Stimulated activated memory B cell treated with anti-CD40 and anti-IgM and Interleukin-4, amounts not matched to agents 10 μg/mL and 1 μg/mL and 100 μg/mL, for 72 hours (primary cell): ENCODE data around the gene MAP3K21.
A peak's percentile ranks its signal among the peaks of the same experiment; 100 is the strongest.

ENCODE experiments used
- ATAC-seq: fragments of 150-1000 bp; cut with Tn5 transposase; 2 replicates; pipeline ENCODE4 v1.10.0; 2021
- H3K27ac Mint-ChIP-seq: one replicate; pipeline ENCODE4 v1.8.0; 2022; ENCODE audit warnings: mild to moderate bottlenecking, mixed read lengths
- H3K27me3 Mint-ChIP-seq: one replicate; pipeline ENCODE4 v1.8.0; 2022; ENCODE audit warnings: mixed read lengths
- H3K36me3 Mint-ChIP-seq: one replicate; pipeline ENCODE4 v1.8.0; 2022; ENCODE audit warnings: mixed read lengths
- H3K4me1 Mint-ChIP-seq: one replicate; pipeline ENCODE4 v1.8.0; 2022; ENCODE audit warnings: mixed read lengths
- H3K4me3 Mint-ChIP-seq: one replicate; pipeline ENCODE4 v1.8.0; 2022; ENCODE audit warnings: mild to moderate bottlenecking, moderate library complexity, mixed read lengths
- H3K9me3 Mint-ChIP-seq: one replicate; pipeline ENCODE4 v1.8.0; 2022; ENCODE audit warnings: mixed read lengths

Gene MAP3K21

DNA sequence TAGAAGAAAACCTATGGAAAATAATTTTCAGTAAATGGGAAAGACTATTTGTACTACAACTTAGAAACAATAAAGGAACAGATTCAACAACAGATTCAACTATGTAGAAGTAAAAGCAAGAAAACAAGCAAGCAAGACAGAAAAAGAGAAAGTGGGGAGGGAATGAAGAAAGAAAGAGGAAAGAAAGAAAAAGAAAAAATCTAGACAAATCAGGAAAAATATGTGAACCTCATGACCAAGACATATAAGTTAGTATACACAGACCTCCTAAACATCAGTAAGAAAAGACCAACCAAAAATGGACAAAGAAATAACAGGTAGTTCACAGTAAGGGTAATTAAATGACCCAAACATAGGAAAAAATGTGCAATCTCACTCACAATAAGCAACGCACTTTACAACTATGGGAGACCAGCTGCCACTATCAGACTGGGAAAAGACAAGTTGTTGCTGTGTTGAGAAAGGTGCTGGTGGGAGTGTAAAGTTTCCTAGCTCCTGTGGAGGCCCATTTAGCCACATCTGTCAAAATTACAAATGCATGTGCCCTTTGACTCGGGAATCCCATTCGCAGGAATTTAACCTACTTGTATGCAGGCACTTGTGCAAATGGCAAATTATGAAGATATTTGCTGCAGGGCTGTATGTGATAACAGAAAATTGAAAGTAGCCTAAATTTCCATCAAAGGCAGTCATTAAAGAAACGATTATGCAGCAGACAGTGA is 13.9 kb upstream of the MAP3K21 start:
- Mint-ChIP-seq H3K4me3 (no peak overlapping the region), H3K9me3 (no peaks in the 10 kb centered on the region), H3K4me1 (no peaks in the 10 kb centered on the region), H3K36me3 (no peaks in the 10 kb centered on the region), H3K27ac (no peak overlapping the region), H3K27me3 (no peaks in the 10 kb centered on the region)
- no peak for ATAC-seq

GRCh38 chr1:233315718-233316301 is 11.7 kb upstream of the MAP3K21 start:
- H3K4me1 Mint-ChIP-seq: no peaks in the 10 kb centered on the region
- no peaks in the 10 kb centered on the region for H3K36me3 Mint-ChIP-seq
- no peaks in the 10 kb centered on the region for H3K27me3 Mint-ChIP-seq
- no peak overlapping the region for H3K27ac Mint-ChIP-seq
- ATAC-seq: no peak
- no peaks in the 10 kb centered on the region for H3K9me3 Mint-ChIP-seq
- no peak overlapping the region for H3K4me3 Mint-ChIP-seq

- no peaks in the 10 kb centered on the region for H3K4me1 Mint-ChIP-seq
- no peak overlapping the region for H3K4me3 Mint-ChIP-seq
- no peak overlapping the region for H3K27ac Mint-ChIP-seq
- no peaks in the 10 kb centered on the region for H3K9me3 Mint-ChIP-seq
- H3K36me3 Mint-ChIP-seq: no peaks in the 10 kb centered on the region
- no peak for ATAC-seq
- H3K27me3 Mint-ChIP-seq: no peaks in the 10 kb centered on the region
Observed at GRCh38 chr1:233316473-233316872, 11.1 kb upstream of the MAP3K21 start.

- H3K36me3 Mint-ChIP-seq: no peaks in the 10 kb centered on the region
Observed at GRCh38 chr1:233319272-233319671, 8.3 kb upstream of the MAP3K21 start.

GRCh38 chr1:233320023-233320422 is 7.5 kb upstream of the MAP3K21 start:
- Mint-ChIP-seq H3K4me3 (no peak overlapping the region), H3K36me3 (no peaks in the 10 kb centered on the region), H3K4me1 (no peaks in the 10 kb centered on the region), H3K27me3 (no peaks in the 10 kb centered on the region), H3K27ac (no peak overlapping the region), H3K9me3 (peaks cover 1% of the 10 kb centered on the region)
- ATAC-seq: no peak

More at GRCh38 chr1:233319272-233319671, 8.3 kb upstream of the MAP3K21 start:
- H3K4me3 Mint-ChIP-seq: no peak overlapping the region
- H3K27me3 Mint-ChIP-seq: no peaks in the 10 kb centered on the region
- no peak overlapping the region for H3K27ac Mint-ChIP-seq
- H3K9me3 Mint-ChIP-seq: no peaks in the 10 kb centered on the region
- no peak for ATAC-seq
- H3K4me1 Mint-ChIP-seq: no peaks in the 10 kb centered on the region

GRCh38 chr1:233323718-233324117 is 3.8 kb upstream of the MAP3K21 start:
- Mint-ChIP-seq H3K36me3 (no peaks in the 10 kb centered on the region), H3K27ac (no peak overlapping the region), H3K9me3 (peaks cover 3% of the 10 kb centered on the region), H3K27me3 (no peaks in the 10 kb centered on the region), H3K4me3 (no peak overlapping the region), H3K4me1 (peaks cover 9% of the 10 kb centered on the region)
- no peak for ATAC-seq

- no peak overlapping the region for H3K4me3 Mint-ChIP-seq
- peaks cover 10% of the 10 kb centered on the region for H3K27me3 Mint-ChIP-seq
- ATAC-seq: no peak
- H3K9me3 Mint-ChIP-seq: peaks cover 3% of the 10 kb centered on the region
- H3K27ac Mint-ChIP-seq: peak overlapping the region; percentile 35
- H3K4me1 Mint-ChIP-seq: peaks cover 18% of the 10 kb centered on the region
- H3K36me3 Mint-ChIP-seq: no peaks in the 10 kb centered on the region
Observed at GRCh38 chr1:233326319-233326718, 1.2 kb upstream of the MAP3K21 start.

DNA sequence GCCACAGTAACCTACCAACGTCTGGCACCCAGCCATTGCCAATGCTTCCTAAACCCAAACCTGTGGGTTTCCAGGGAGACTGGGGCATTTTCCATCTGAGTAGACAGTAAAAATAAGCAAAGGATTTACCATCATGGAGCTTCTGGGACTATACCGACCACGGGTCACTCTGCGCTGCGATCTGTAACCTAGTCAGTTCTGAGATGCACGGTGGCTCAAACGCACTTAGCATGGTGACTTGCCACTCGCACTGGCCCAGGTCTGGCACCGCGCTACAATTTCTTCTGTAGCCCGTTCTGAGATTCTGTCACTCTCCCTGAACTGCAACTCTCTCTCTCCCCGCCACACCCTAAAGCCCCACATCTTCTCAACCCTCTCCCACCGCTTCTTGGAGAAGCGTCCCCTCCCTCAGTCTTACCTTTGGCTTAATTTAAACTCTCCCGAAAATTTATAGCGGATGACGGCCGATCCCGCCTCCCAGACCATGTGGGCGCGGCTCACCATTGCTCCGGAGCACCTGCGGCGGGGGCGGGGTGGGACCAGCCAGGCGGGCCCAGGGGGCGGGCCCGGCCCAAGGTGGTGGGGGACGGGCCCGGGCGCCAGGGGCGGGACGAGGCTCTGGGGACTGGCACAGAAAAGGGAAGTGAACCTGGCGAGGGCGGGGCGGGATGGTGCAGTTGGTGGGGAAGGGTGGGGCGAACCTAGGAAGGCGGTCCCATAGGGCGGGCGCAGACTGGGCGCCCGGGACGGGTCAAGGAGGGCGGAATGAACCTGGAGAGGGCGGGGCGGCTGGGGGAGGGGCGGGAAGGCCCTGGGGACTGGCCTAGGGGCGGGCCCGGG is 493 bp upstream of the MAP3K21 start:
- peak overlapping the region; percentile 79 for H3K4me3 Mint-ChIP-seq
- peaks cover 3% of the 10 kb centered on the region for H3K9me3 Mint-ChIP-seq
- H3K36me3 Mint-ChIP-seq: no peaks in the 10 kb centered on the region
- peaks cover 10% of the 10 kb centered on the region for H3K27me3 Mint-ChIP-seq
- H3K4me1 Mint-ChIP-seq: peaks cover 18% of the 10 kb centered on the region
- H3K27ac Mint-ChIP-seq: peak overlapping the region; percentile 35
- peak; percentile 98 for ATAC-seq

- peak; percentile 28 for ATAC-seq
- peaks cover 10% of the 10 kb centered on the region for H3K27me3 Mint-ChIP-seq
- peaks cover 18% of the 10 kb centered on the region for H3K4me1 Mint-ChIP-seq
- peaks cover 3% of the 10 kb centered on the region for H3K9me3 Mint-ChIP-seq
- no peak overlapping the region for H3K27ac Mint-ChIP-seq
- peak overlapping the region; percentile 79 for H3K4me3 Mint-ChIP-seq
- H3K36me3 Mint-ChIP-seq: no peaks in the 10 kb centered on the region
Observed at GRCh38 chr1:233328142-233328921, 808 bp downstream of the MAP3K21 start.

DNA sequence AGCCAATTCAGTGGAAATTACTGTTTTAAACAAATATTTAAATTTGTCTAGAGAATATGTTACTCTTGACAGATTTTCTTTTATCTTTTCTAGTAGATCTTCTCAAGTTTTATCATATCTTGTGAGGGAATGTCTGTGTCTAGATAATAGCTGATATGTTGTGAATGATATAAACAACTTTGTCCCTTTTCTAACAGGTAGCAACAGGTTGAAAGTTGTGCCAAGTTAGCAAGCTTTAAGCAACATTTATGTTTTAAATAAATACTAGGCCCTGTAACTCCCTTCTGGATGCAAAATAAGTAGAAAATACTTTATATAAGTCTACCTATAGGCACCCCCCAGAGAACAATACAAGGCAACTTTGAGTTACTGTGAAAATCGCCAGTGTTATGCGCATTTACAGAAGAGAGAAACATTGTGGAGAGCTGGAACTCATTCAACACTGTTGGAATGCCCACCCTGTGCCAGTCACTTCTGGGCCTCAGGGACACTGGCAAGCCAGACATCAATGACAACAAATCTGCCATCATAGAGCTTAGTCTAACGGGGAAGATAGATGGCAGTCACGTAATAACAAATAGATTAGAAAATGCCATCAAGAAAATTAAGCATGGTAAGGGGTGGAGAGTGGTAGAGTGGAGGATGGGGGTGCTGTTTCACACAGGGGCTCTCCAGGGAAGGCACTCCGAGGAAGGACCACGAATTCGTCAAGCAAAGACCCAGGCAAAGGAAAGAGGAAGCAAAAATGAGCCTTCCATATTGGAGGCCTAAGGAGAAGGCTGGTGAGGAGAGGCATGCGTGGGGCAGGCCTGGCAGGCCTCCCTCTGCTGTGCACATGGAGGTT is 4.4 kb downstream of the MAP3K21 start:
- no peak overlapping the region for H3K27ac Mint-ChIP-seq
- no peaks in the 10 kb centered on the region for H3K9me3 Mint-ChIP-seq
- H3K36me3 Mint-ChIP-seq: no peaks in the 10 kb centered on the region
- peaks cover 10% of the 10 kb centered on the region for H3K27me3 Mint-ChIP-seq
- H3K4me3 Mint-ChIP-seq: no peak overlapping the region
- H3K4me1 Mint-ChIP-seq: peaks cover 15% of the 10 kb centered on the region
- no peak for ATAC-seq

- H3K4me3 Mint-ChIP-seq: no peak overlapping the region
- H3K36me3 Mint-ChIP-seq: no peaks in the 10 kb centered on the region
- peaks cover 10% of the 10 kb centered on the region for H3K4me1 Mint-ChIP-seq
- H3K27me3 Mint-ChIP-seq: peaks cover 17% of the 10 kb centered on the region
- no peak overlapping the region for H3K27ac Mint-ChIP-seq
- H3K9me3 Mint-ChIP-seq: no peaks in the 10 kb centered on the region
- no peak for ATAC-seq
Observed at GRCh38 chr1:233333086-233333485, 5.6 kb downstream of the MAP3K21 start.

- peaks cover 15% of the 10 kb centered on the region for H3K4me1 Mint-ChIP-seq
- H3K27ac Mint-ChIP-seq: no peak overlapping the region
- H3K9me3 Mint-ChIP-seq: no peaks in the 10 kb centered on the region
- ATAC-seq: no peak
- no peak overlapping the region for H3K4me3 Mint-ChIP-seq
- H3K27me3 Mint-ChIP-seq: peaks cover 24% of the 10 kb centered on the region
- H3K36me3 Mint-ChIP-seq: no peaks in the 10 kb centered on the region
Observed at GRCh38 chr1:233334092-233334491, 6.6 kb downstream of the MAP3K21 start.

DNA sequence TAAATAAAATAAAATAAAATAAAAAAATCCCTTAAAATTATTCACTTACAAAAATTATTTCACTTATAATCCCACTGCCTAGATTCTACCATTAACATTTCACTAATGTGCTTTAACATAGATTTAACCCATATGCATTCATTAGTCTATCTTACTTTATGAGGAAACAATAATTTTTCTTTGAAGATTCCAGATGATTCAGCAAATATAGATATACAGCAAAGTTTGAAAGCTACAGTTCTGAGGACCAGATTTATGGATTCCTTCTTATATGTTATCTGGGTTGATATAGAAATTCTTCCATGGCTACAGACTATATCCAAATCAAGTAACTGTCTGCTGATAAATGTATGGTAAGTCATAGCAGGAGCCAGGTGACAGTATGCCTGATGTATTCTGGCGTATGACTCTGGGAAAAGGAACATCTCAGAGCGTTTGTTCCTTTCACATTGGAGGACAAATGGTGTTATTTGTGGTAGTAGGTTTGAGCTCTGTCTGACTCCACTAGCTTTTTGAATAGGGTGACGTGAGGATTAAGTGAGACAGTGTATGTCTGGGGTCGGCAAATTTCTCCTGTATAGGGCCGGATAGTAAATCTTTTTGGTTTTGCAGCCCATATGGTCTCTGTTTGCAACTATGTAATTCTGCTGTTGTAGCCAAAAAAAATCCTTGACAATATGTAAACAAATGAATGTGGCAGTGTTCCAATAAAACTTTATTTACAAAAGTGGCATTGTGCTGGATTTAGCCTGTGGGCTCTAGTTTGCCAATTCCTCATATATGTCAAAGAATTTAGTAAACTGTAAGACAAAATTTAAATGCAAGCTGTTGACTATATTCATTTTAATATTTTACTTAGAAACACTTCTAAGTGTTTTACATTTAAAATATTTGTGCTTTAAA is 9.3 kb downstream of the MAP3K21 start:
- Mint-ChIP-seq H3K9me3 (no peaks in the 10 kb centered on the region), H3K27me3 (peaks cover 32% of the 10 kb centered on the region), H3K27ac (no peak overlapping the region), H3K4me1 (peaks cover 14% of the 10 kb centered on the region), H3K36me3 (no peaks in the 10 kb centered on the region), H3K4me3 (no peak overlapping the region)
- no peak for ATAC-seq
